ENCODE results near the gene MTMR12. TPM values are rescaled to one million over a fixed set of nuclear protein-coding genes. Genes with fewer than 3 reads are reported as not detected.
"Not testable (repeated sequence)": the region's sequence is repeated elsewhere in the genome, so short reads cannot be mapped to it uniquely, and the experiment has no call there.

The MTMR12 gene
- total and polyA plus RNA-seq, 2 donors (not counting 1 experiment from before 2014, with no cell fraction given), result 18.5 to 18.6 TPM

DNA sequence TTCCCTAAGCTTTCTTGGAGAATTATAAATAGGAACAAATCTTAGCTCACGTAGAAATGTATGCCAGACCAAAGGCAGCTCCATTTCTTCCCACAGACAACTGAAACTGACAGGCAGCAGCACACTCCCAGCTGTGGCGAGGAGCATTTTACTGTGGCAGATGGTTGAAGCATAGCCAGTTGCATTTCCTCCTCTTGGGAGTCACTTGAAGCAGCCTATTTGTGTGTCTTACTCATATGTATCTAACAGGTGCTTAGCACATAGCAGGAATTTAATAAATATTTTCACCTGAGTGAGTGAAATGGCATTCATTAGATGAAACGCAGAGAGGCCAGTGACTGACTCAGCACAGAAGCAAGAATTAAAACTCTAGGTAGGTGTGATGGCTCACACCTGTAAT is 12.3 kb upstream of the MTMR12 start:
- Histone ChIP-seq H2AFZ (ENCODE audit: low read length) (no peak overlapping the region), H4K20me1 (ENCODE audit: control insufficient read depth, extremely low read depth, insufficient read depth, low read length) (no peaks in the 10 kb centered on the region), H3K4me2 (ENCODE audit: extremely low read depth, insufficient read depth, low read length) (no peak overlapping the region), H3K9ac (ENCODE audit: insufficient read depth, low read length) (no peak overlapping the region), H3K36me3 (ENCODE audit: control insufficient read depth, insufficient read depth, low read length) (no peaks in the 10 kb centered on the region), H3K9me3 (ENCODE audit: control insufficient read depth, insufficient read depth, low read depth, low read length) (no peaks in the 10 kb centered on the region), H3K79me2 (ENCODE audit: control insufficient read depth, insufficient read depth, low read length) (no peaks in the 10 kb centered on the region), H3K4me3 (replicated peaks in 1 of 4; ENCODE audit: control extremely low read depth in 1 of 4, insufficient read depth in 1 of 4, low read depth in 3 of 4, low read length in 4 of 4) (no peak overlapping the region), H3K4me1 (ENCODE audit: control insufficient read depth, extremely low read depth, insufficient read depth, low read length) (no peaks in the 10 kb centered on the region), H3K27ac (ENCODE audit: insufficient read depth, low read length) (no peak overlapping the region), H3K27me3 (ENCODE audit: control insufficient read depth, insufficient read depth, low read length) (no peaks in the 10 kb centered on the region)
- TF ChIP-seq EZH2 (IDR thresholded peaks at IDR 0.05; ENCODE audit: low read length, missing control alignments), result no peak
- TF ChIP-seq CTCF (conservative IDR thresholded peaks at IDR 0.05 in 1 of 2, IDR thresholded peaks at IDR 0.05 in 1 of 2; ENCODE audit: low read depth in 1 of 2, low read length in 2 of 2), result no peak
- peak; percentile 49 to 65 for DNase-seq (ENCODE audit: low read depth in 2 of 2)

DNA sequence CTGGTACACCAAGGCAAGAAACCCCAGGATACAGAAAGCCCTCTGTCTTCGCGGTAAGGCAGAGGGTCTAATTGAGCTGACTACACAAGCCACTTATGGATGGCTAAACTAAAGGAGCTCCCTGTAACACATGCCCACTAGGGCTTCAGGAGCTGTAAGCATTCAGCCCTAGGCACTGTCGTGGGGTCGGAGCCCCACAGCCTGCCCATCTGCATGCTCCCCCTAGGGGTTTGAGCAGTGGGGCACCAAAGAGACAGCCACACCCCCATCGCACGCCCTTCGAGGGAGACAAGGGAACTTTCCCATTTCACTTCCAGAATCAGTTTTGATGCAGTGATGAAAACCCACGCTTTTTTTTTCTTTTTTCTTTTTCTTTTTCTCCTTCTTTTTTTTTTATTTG is 11.0 kb upstream of the MTMR12 start:
- H3K4me3 ChIP-seq (replicated peaks in 1 of 4; ENCODE audit: control extremely low read depth in 1 of 4, insufficient read depth in 1 of 4, low read depth in 3 of 4, low read length in 4 of 4), result no peak overlapping the region
- no peak for DNase-seq (ENCODE audit: low read depth in 2 of 2)
- H3K9me3 ChIP-seq (ENCODE audit: control insufficient read depth, insufficient read depth, low read depth, low read length), result no peaks in the 10 kb centered on the region
- H3K36me3 ChIP-seq (ENCODE audit: control insufficient read depth, insufficient read depth, low read length), result no peaks in the 10 kb centered on the region
- H3K27ac ChIP-seq (ENCODE audit: insufficient read depth, low read length), result no peak overlapping the region
- H3K27me3 ChIP-seq (ENCODE audit: control insufficient read depth, insufficient read depth, low read length), result no peaks in the 10 kb centered on the region
- TF ChIP-seq CTCF (conservative IDR thresholded peaks at IDR 0.05 in 1 of 2, IDR thresholded peaks at IDR 0.05 in 1 of 2; ENCODE audit: low read depth in 1 of 2, low read length in 2 of 2) (no peak), EZH2 (IDR thresholded peaks at IDR 0.05; ENCODE audit: low read length, missing control alignments) (no peak)
- no peak overlapping the region for H2AFZ ChIP-seq (ENCODE audit: low read length)
- no peaks in the 10 kb centered on the region for H3K79me2 ChIP-seq (ENCODE audit: control insufficient read depth, insufficient read depth, low read length)
- no peak overlapping the region for H3K4me2 ChIP-seq (ENCODE audit: extremely low read depth, insufficient read depth, low read length)
- H4K20me1 ChIP-seq (ENCODE audit: control insufficient read depth, extremely low read depth, insufficient read depth, low read length), result no peaks in the 10 kb centered on the region
- no peaks in the 10 kb centered on the region for H3K4me1 ChIP-seq (ENCODE audit: control insufficient read depth, extremely low read depth, insufficient read depth, low read length)
- H3K9ac ChIP-seq (ENCODE audit: insufficient read depth, low read length), result no peak overlapping the region

- H3K4me2 ChIP-seq (ENCODE audit: extremely low read depth, insufficient read depth, low read length), result no peak overlapping the region
- H3K4me3 ChIP-seq (replicated peaks in 1 of 4; ENCODE audit: control extremely low read depth in 1 of 4, insufficient read depth in 1 of 4, low read depth in 3 of 4, low read length in 4 of 4), result no peak overlapping the region
- no peaks in the 10 kb centered on the region for H3K27me3 ChIP-seq (ENCODE audit: control insufficient read depth, insufficient read depth, low read length)
- H2AFZ ChIP-seq (ENCODE audit: low read length), result no peak overlapping the region
- DNase-seq (ENCODE audit: low read depth in 2 of 2), result no peak
- no peak overlapping the region for H3K27ac ChIP-seq (ENCODE audit: insufficient read depth, low read length)
- no peaks in the 10 kb centered on the region for H4K20me1 ChIP-seq (ENCODE audit: control insufficient read depth, extremely low read depth, insufficient read depth, low read length)
- no peak overlapping the region for H3K9ac ChIP-seq (ENCODE audit: insufficient read depth, low read length)
- no peaks in the 10 kb centered on the region for H3K36me3 ChIP-seq (ENCODE audit: control insufficient read depth, insufficient read depth, low read length)
- no peaks in the 10 kb centered on the region for H3K4me1 ChIP-seq (ENCODE audit: control insufficient read depth, extremely low read depth, insufficient read depth, low read length)
- no peaks in the 10 kb centered on the region for H3K9me3 ChIP-seq (ENCODE audit: control insufficient read depth, insufficient read depth, low read depth, low read length)
- TF ChIP-seq EZH2 (IDR thresholded peaks at IDR 0.05; ENCODE audit: low read length, missing control alignments), result no peak
- TF ChIP-seq CTCF (conservative IDR thresholded peaks at IDR 0.05 in 1 of 2, IDR thresholded peaks at IDR 0.05 in 1 of 2; ENCODE audit: low read depth in 1 of 2, low read length in 2 of 2), result no peak
- H3K79me2 ChIP-seq (ENCODE audit: control insufficient read depth, insufficient read depth, low read length), result no peaks in the 10 kb centered on the region
These were observed 10.1 kb upstream of the MTMR12 start for GRCh38 chr5:32322882-32323281.

GRCh38 chr5:32321787-32322186 is 9.0 kb upstream of the MTMR12 start:
- not testable (repeated sequence) for H3K27ac ChIP-seq (ENCODE audit: insufficient read depth, low read length); H3K9ac ChIP-seq (ENCODE audit: insufficient read depth, low read length); H3K9me3 ChIP-seq (ENCODE audit: control insufficient read depth, insufficient read depth, low read depth, low read length); H3K36me3 ChIP-seq (ENCODE audit: control insufficient read depth, insufficient read depth, low read length); H3K27me3 ChIP-seq (ENCODE audit: control insufficient read depth, insufficient read depth, low read length); H3K4me1 ChIP-seq (ENCODE audit: control insufficient read depth, extremely low read depth, insufficient read depth, low read length); H2AFZ ChIP-seq (ENCODE audit: low read length); H3K4me3 ChIP-seq (replicated peaks in 1 of 4; ENCODE audit: control extremely low read depth in 1 of 4, insufficient read depth in 1 of 4, low read depth in 3 of 4, low read length in 4 of 4); H3K79me2 ChIP-seq (ENCODE audit: control insufficient read depth, insufficient read depth, low read length); DNase-seq (ENCODE audit: low read depth in 2 of 2); H4K20me1 ChIP-seq (ENCODE audit: control insufficient read depth, extremely low read depth, insufficient read depth, low read length); H3K4me2 ChIP-seq (ENCODE audit: extremely low read depth, insufficient read depth, low read length)

Data from fibroblast of lung (primary cell).